ENCODE results near the gene ZDHHC17.

Gene ZDHHC17

DNA sequence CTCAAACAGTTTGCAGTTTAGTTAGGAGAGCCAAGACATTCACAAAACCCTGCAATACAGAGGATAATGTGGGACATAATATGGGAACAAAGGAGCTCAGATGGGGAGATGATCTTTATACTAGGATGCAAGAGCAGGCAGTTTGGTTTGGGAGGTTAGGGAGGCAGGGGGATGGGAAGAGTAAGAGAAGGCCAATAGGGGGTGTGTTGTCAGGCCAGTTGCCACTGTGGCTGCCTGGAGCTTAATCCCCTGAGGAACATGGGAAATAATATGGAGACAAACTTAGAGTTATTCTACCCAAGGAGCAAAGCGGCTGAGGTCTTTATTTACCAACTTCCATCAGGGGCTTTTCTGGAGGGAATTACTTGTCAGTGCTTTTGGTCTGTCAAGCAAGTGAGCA is 124.9 kb downstream of the ZDHHC17 start:
- Histone ChIP-seq H3K9me3 (ENCODE audit: insufficient read depth, low read depth, low read length) (no peaks in the 10 kb centered on the region), H2BK5ac (ENCODE audit: low read depth, low read length, poor library complexity) (no peak overlapping the region), H4K8ac (ENCODE audit: low read depth, low read length) (no peak overlapping the region), H4K91ac (ENCODE audit: low read depth, low read length) (no peak overlapping the region), H3K9ac (ENCODE audit: low read length) (no peak overlapping the region), H3K36me3 (ENCODE audit: control insufficient read depth in 1 of 2, insufficient read depth in 2 of 2, low read length in 2 of 2) (no peaks in the 10 kb centered on the region), H2AK5ac (ENCODE audit: low read length) (no peak overlapping the region), H3K14ac (ENCODE audit: low read length) (no peak overlapping the region), H3K4me3 (ENCODE audit: low read depth, low read length) (no peak overlapping the region), H3K23ac (ENCODE audit: low read length) (no peak overlapping the region), H3K79me2 (ENCODE audit: control insufficient read depth, insufficient read depth, low read length, poor library complexity) (no peaks in the 10 kb centered on the region), H3K79me1 (ENCODE audit: low read length) (no peaks in the 10 kb centered on the region), H4K12ac (ENCODE audit: low read depth, low read length) (no peak overlapping the region), H2BK12ac (ENCODE audit: low read length) (no peak overlapping the region), H2AFZ (ENCODE audit: insufficient read depth, low read length, poor library complexity) (no peak overlapping the region), H3K4me2 (ENCODE audit: low read length) (no peak overlapping the region), H3K18ac (ENCODE audit: low read length) (no peak overlapping the region), H3K4ac (ENCODE audit: low read depth, low read length) (no peak overlapping the region), H3K27ac (ENCODE audit: low read depth, low read length) (no peak overlapping the region), H3K27me3 (ENCODE audit: insufficient read depth, low read length) (no peaks in the 10 kb centered on the region), H3K4me1 (ENCODE audit: control insufficient read depth in 1 of 2, insufficient read depth in 2 of 2, low read length in 2 of 2) (no peaks in the 10 kb centered on the region), H2BK120ac (ENCODE audit: insufficient read depth, low read length, poor library complexity) (no peak overlapping the region)
- no CpG with 5 or more reads among the region's 1 CpG for WGBS (ENCODE audit: extremely low coverage, insufficient coverage, insufficient read length)
- no peak for DNase-seq

- Histone ChIP-seq H4K12ac (ENCODE audit: low read depth, low read length) (no peak overlapping the region), H3K9me3 (ENCODE audit: insufficient read depth, low read depth, low read length) (no peaks in the 10 kb centered on the region), H3K4me2 (ENCODE audit: low read length) (no peak overlapping the region), H3K4me1 (ENCODE audit: control insufficient read depth in 1 of 2, insufficient read depth in 2 of 2, low read length in 2 of 2) (no peaks in the 10 kb centered on the region), H4K91ac (ENCODE audit: low read depth, low read length) (no peak overlapping the region), H2BK12ac (ENCODE audit: low read length) (no peak overlapping the region), H2BK5ac (ENCODE audit: low read depth, low read length, poor library complexity) (no peak overlapping the region), H4K8ac (ENCODE audit: low read depth, low read length) (no peak overlapping the region), H3K79me1 (ENCODE audit: low read length) (no peaks in the 10 kb centered on the region), H3K9ac (ENCODE audit: low read length) (no peak overlapping the region), H3K4ac (ENCODE audit: low read depth, low read length) (no peak overlapping the region), H3K4me3 (ENCODE audit: low read depth, low read length) (no peak overlapping the region), H3K27me3 (ENCODE audit: insufficient read depth, low read length) (no peaks in the 10 kb centered on the region), H2BK120ac (ENCODE audit: insufficient read depth, low read length, poor library complexity) (no peak overlapping the region), H2AFZ (ENCODE audit: insufficient read depth, low read length, poor library complexity) (no peak overlapping the region), H3K79me2 (ENCODE audit: control insufficient read depth, insufficient read depth, low read length, poor library complexity) (no peaks in the 10 kb centered on the region), H2AK5ac (ENCODE audit: low read length) (no peak overlapping the region), H3K23ac (ENCODE audit: low read length) (no peak overlapping the region), H3K27ac (ENCODE audit: low read depth, low read length) (no peak overlapping the region), H3K14ac (ENCODE audit: low read length) (no peak overlapping the region), H3K36me3 (ENCODE audit: control insufficient read depth in 1 of 2, insufficient read depth in 2 of 2, low read length in 2 of 2) (no peaks in the 10 kb centered on the region), H3K18ac (ENCODE audit: low read length) (no peak overlapping the region)
- no peak for DNase-seq
- no CpG with 5 or more reads among the region's 8 CpGs for WGBS (ENCODE audit: extremely low coverage, insufficient coverage, insufficient read length)
Observed at GRCh38 chr12:76890151-76891143, 126.5 kb downstream of the ZDHHC17 start.

- no peaks in the 10 kb centered on the region for H3K79me1 ChIP-seq (ENCODE audit: low read length)
- H2BK5ac ChIP-seq (ENCODE audit: low read depth, low read length, poor library complexity) = no peak overlapping the region
- H4K91ac ChIP-seq (ENCODE audit: low read depth, low read length) = no peak overlapping the region
- no peaks in the 10 kb centered on the region for H3K27me3 ChIP-seq (ENCODE audit: insufficient read depth, low read length)
- H3K23ac ChIP-seq (ENCODE audit: low read length) = no peak overlapping the region
- no peak overlapping the region for H4K8ac ChIP-seq (ENCODE audit: low read depth, low read length)
- no peaks in the 10 kb centered on the region for H3K4me1 ChIP-seq (ENCODE audit: control insufficient read depth in 1 of 2, insufficient read depth in 2 of 2, low read length in 2 of 2)
- no peak overlapping the region for H4K12ac ChIP-seq (ENCODE audit: low read depth, low read length)
- no peak overlapping the region for H3K27ac ChIP-seq (ENCODE audit: low read depth, low read length)
- no peaks in the 10 kb centered on the region for H3K36me3 ChIP-seq (ENCODE audit: control insufficient read depth in 1 of 2, insufficient read depth in 2 of 2, low read length in 2 of 2)
- DNase-seq = no peak
- H2BK12ac ChIP-seq (ENCODE audit: low read length) = no peak overlapping the region
- no peak overlapping the region for H2AFZ ChIP-seq (ENCODE audit: insufficient read depth, low read length, poor library complexity)
- no peak overlapping the region for H2BK120ac ChIP-seq (ENCODE audit: insufficient read depth, low read length, poor library complexity)
- H3K79me2 ChIP-seq (ENCODE audit: control insufficient read depth, insufficient read depth, low read length, poor library complexity) = no peaks in the 10 kb centered on the region
- H3K4ac ChIP-seq (ENCODE audit: low read depth, low read length) = no peak overlapping the region
- H3K9ac ChIP-seq (ENCODE audit: low read length) = no peak overlapping the region
- H3K9me3 ChIP-seq (ENCODE audit: insufficient read depth, low read depth, low read length) = no peaks in the 10 kb centered on the region
- no CpG with 5 or more reads among the region's 3 CpGs for WGBS (ENCODE audit: extremely low coverage, insufficient coverage, insufficient read length)
- no peak overlapping the region for H3K18ac ChIP-seq (ENCODE audit: low read length)
- no peak overlapping the region for H2AK5ac ChIP-seq (ENCODE audit: low read length)
- no peak overlapping the region for H3K14ac ChIP-seq (ENCODE audit: low read length)
- no peak overlapping the region for H3K4me2 ChIP-seq (ENCODE audit: low read length)
- H3K4me3 ChIP-seq (ENCODE audit: low read depth, low read length) = no peak overlapping the region
Observed at GRCh38 chr12:76891609-76892008, 127.7 kb downstream of the ZDHHC17 start.

DNA sequence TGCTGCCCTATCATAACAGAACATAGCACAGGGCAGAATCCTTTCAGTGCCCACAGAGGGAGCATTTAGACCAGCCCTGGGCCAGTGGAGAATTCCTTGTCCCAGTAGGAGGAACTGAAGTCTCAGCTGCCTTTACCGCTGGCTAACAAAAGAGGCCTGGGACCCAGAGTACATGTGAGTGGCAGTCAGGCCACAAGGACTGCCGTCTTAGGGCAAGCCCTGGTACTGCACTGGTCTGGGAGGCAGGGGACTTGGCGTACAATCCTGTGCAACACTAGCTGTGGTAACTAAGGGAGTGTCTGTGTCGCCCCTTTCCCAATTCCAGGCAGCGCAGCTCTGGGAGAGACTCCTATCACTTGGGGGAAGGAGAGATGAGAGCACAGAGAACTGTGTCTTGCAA is 131.9 kb downstream of the ZDHHC17 start:
- H3K79me1 ChIP-seq (ENCODE audit: low read length) = no peaks in the 10 kb centered on the region
- no peak overlapping the region for H2BK12ac ChIP-seq (ENCODE audit: low read length)
- no peak overlapping the region for H2BK5ac ChIP-seq (ENCODE audit: low read depth, low read length, poor library complexity)
- no peak overlapping the region for H2AK5ac ChIP-seq (ENCODE audit: low read length)
- no peaks in the 10 kb centered on the region for H3K4me1 ChIP-seq (ENCODE audit: control insufficient read depth in 1 of 2, insufficient read depth in 2 of 2, low read length in 2 of 2)
- no peaks in the 10 kb centered on the region for H3K9me3 ChIP-seq (ENCODE audit: insufficient read depth, low read depth, low read length)
- H3K9ac ChIP-seq (ENCODE audit: low read length) = no peak overlapping the region
- no peak overlapping the region for H3K23ac ChIP-seq (ENCODE audit: low read length)
- H4K8ac ChIP-seq (ENCODE audit: low read depth, low read length) = no peak overlapping the region
- H3K36me3 ChIP-seq (ENCODE audit: control insufficient read depth in 1 of 2, insufficient read depth in 2 of 2, low read length in 2 of 2) = no peaks in the 10 kb centered on the region
- H3K79me2 ChIP-seq (ENCODE audit: control insufficient read depth, insufficient read depth, low read length, poor library complexity) = no peaks in the 10 kb centered on the region
- H3K4me3 ChIP-seq (ENCODE audit: low read depth, low read length) = no peak overlapping the region
- no peak overlapping the region for H3K14ac ChIP-seq (ENCODE audit: low read length)
- no peak overlapping the region for H4K12ac ChIP-seq (ENCODE audit: low read depth, low read length)
- H3K4me2 ChIP-seq (ENCODE audit: low read length) = no peak overlapping the region
- no peak for DNase-seq
- no peak overlapping the region for H3K4ac ChIP-seq (ENCODE audit: low read depth, low read length)
- no peak overlapping the region for H3K18ac ChIP-seq (ENCODE audit: low read length)
- WGBS (ENCODE audit: extremely low coverage, insufficient coverage, insufficient read length) = no CpG with 5 or more reads among the region's 5 CpGs
- no peak overlapping the region for H3K27ac ChIP-seq (ENCODE audit: low read depth, low read length)
- no peaks in the 10 kb centered on the region for H3K27me3 ChIP-seq (ENCODE audit: insufficient read depth, low read length)
- H4K91ac ChIP-seq (ENCODE audit: low read depth, low read length) = no peak overlapping the region
- H2AFZ ChIP-seq (ENCODE audit: insufficient read depth, low read length, poor library complexity) = no peak overlapping the region
- H2BK120ac ChIP-seq (ENCODE audit: insufficient read depth, low read length, poor library complexity) = no peak overlapping the region

Measured in trophoblast cell (in vitro differentiated cells and primary cell).